H9 (cell line): ENCODE measurements around the gene ARHGEF39. TPM values are rescaled to one million over a fixed set of nuclear protein-coding genes. Genes with fewer than 3 reads are reported as not detected.

ENCODE experiments used
- DNase-seq: peaks from one replicate; pipeline ENCODE4 v3.0.0-alpha.2; 2017
- H2AFZ ChIP-seq: one replicate; pipeline ENCODE4 v1.6.1; 2013; ENCODE audit warnings: mild to moderate bottlenecking, low read length, control low read depth, moderate library complexity
- H2AK5ac ChIP-seq: 2 replicates; pipeline ENCODE4 v1.6.1; 2013; ENCODE audit warnings: low read length, control low read depth, mixed read lengths; ENCODE audit not compliant: insufficient read length
- H2BK120ac ChIP-seq: one replicate; pipeline ENCODE4 v1.6.1; 2013; ENCODE audit warnings: low read depth, mild to moderate bottlenecking, low read length, control low read depth, inconsistent platforms; ENCODE audit not compliant: poor library complexity, severe bottlenecking
- H2BK12ac ChIP-seq: 2 replicates; pipeline ENCODE4 v1.6.1; 2013; ENCODE audit warnings: low read length, control low read depth, mixed read lengths, low read depth; ENCODE audit not compliant: insufficient read length
- H2BK15ac ChIP-seq: 2 replicates; pipeline ENCODE4 v1.6.1; 2013; ENCODE audit warnings: low read depth, low read length, control low read depth
- H2BK20ac ChIP-seq: one replicate; pipeline ENCODE4 v1.6.1; 2013; ENCODE audit warnings: low read depth, mild to moderate bottlenecking, low read length, control low read depth, inconsistent platforms; ENCODE audit not compliant: poor library complexity, severe bottlenecking
- H2BK5ac ChIP-seq: 2 replicates; pipeline ENCODE4 v1.6.1; 2013; ENCODE audit warnings: low read length, control low read depth, mixed read lengths; ENCODE audit not compliant: insufficient read length
- H3K14ac ChIP-seq: 2 replicates; pipeline ENCODE4 v1.6.1; 2013; ENCODE audit warnings: low read length, control low read depth; ENCODE audit not compliant: insufficient read depth
- H3K18ac ChIP-seq: 2 replicates; pipeline ENCODE4 v1.6.1; 2013; ENCODE audit warnings: low read depth, mild to moderate bottlenecking, mixed read lengths, low read length, control low read depth; ENCODE audit not compliant: insufficient read length
- H3K23ac ChIP-seq: 2 replicates; pipeline ENCODE4 v1.6.1; 2013; ENCODE audit warnings: low read length, control low read depth, mixed read lengths, low read depth; ENCODE audit not compliant: insufficient read length
- H3K23me2 ChIP-seq: 2 replicates; pipeline ENCODE4 v1.6.1; 2013; ENCODE audit warnings: low read depth, mild to moderate bottlenecking, mixed read lengths, low read length, control low read depth; ENCODE audit not compliant: insufficient read length, poor library complexity, severe bottlenecking
- H3K27ac ChIP-seq: 2 replicates; pipeline ENCODE4 v1.5.1; 2013; ENCODE audit warnings: low read length, control low read depth, mixed read lengths, low read depth; ENCODE audit not compliant: insufficient read length
- H3K27me3 ChIP-seq: 2 replicates; pipeline ENCODE4 v1.6.1; 2013; ENCODE audit warnings: low read length, control low read depth, inconsistent platforms; ENCODE audit not compliant: insufficient read depth
- H3K4ac ChIP-seq: 2 replicates; pipeline ENCODE4 v1.6.1; 2013; ENCODE audit warnings: low read depth, mild to moderate bottlenecking, control low read depth, inconsistent platforms, low read length, moderate library complexity
- H3K4me1 ChIP-seq: 2 replicates; pipeline ENCODE4 v1.6.1; 2013; ENCODE audit warnings: low read length, control low read depth, inconsistent platforms; ENCODE audit not compliant: insufficient read depth
- H3K4me2 ChIP-seq: 2 replicates; pipeline ENCODE4 v1.6.1; 2013; ENCODE audit warnings: low read length, control low read depth, mixed read lengths; ENCODE audit not compliant: insufficient read length, insufficient read depth
- H3K56ac ChIP-seq: 2 replicates; pipeline ENCODE4 v1.6.1; 2013; ENCODE audit warnings: low read depth, mild to moderate bottlenecking, mixed read lengths, low read length, control low read depth; ENCODE audit not compliant: insufficient read length
- H3K79me1 ChIP-seq: 2 replicates; pipeline ENCODE4 v1.6.1; 2013; ENCODE audit warnings: low read depth, mild to moderate bottlenecking, moderate library complexity, low read length, control low read depth, inconsistent platforms; ENCODE audit not compliant: insufficient read depth, poor library complexity, severe bottlenecking
- H3K79me2 ChIP-seq: 2 replicates; pipeline ENCODE4 v1.6.1; 2013; ENCODE audit warnings: low read length, control low read depth, inconsistent platforms; ENCODE audit not compliant: insufficient read depth
- H3K9ac ChIP-seq: 2 replicates; pipeline ENCODE4 v1.6.1; 2013; ENCODE audit warnings: low read length, control low read depth, mixed read lengths; ENCODE audit not compliant: insufficient read length; ENCODE audit errors: extremely low read depth
- H3K9me3 ChIP-seq: one replicate; pipeline ENCODE4 v1.6.1; 2013; ENCODE audit warnings: low read depth, low read length, inconsistent platforms; ENCODE audit not compliant: control insufficient read depth
- H3T11ph ChIP-seq: one replicate; pipeline ENCODE4 v1.6.1; 2013; ENCODE audit warnings: mild to moderate bottlenecking, low read length, control low read depth, inconsistent platforms
- H4K20me1 ChIP-seq: one replicate; pipeline ENCODE4 v1.6.1; 2013; ENCODE audit not compliant: control insufficient read depth, insufficient read length, insufficient read depth
- H4K5ac ChIP-seq: 2 replicates; pipeline ENCODE4 v1.6.1; 2013; ENCODE audit warnings: low read depth, mild to moderate bottlenecking, mixed read lengths, low read length, control low read depth; ENCODE audit not compliant: insufficient read length
- H4K8ac ChIP-seq: replicated peaks from 2 replicates; pipeline ENCODE4 v1.6.1; 2013; ENCODE audit warnings: low read length, control low read depth, mixed read lengths, low read depth; ENCODE audit not compliant: insufficient read length
- H4K91ac ChIP-seq: 2 replicates; pipeline ENCODE4 v1.6.1; 2013; ENCODE audit warnings: low read depth, mild to moderate bottlenecking, moderate library complexity, mixed read lengths, low read length, control low read depth; ENCODE audit not compliant: insufficient read length
- H3K27ac Mint-ChIP-seq, 3 experiments: 2 replicates in 2 of 3; 3 replicates in 1 of 3; pipeline ENCODE4 v1.8.0; 2020 to 2021; ENCODE audit warnings: mixed read lengths in 3 of 3, mild to moderate bottlenecking in 1 of 3, moderate library complexity in 1 of 3
- H3K27me3 Mint-ChIP-seq: 2 replicates; pipeline ENCODE4 v1.8.0; 2021; ENCODE audit warnings: low read depth, mild to moderate bottlenecking, moderate library complexity, mixed read lengths
- H3K36me3 Mint-ChIP-seq, 3 experiments: 2 replicates in 2 of 3; 3 replicates in 1 of 3; pipeline ENCODE4 v1.8.0; 2020 to 2021; ENCODE audit warnings: low read depth in 3 of 3, mixed read lengths in 3 of 3; ENCODE audit not compliant: insufficient read depth in 1 of 3
- H3K4me1 Mint-ChIP-seq, 2 experiments: 2 replicates each; pipeline ENCODE4 v1.8.0; 2020; ENCODE audit warnings: mixed read lengths in 2 of 2
- H3K4me3 Mint-ChIP-seq, 2 experiments: 2 replicates in 1 of 2; 3 replicates in 1 of 2; pipeline ENCODE4 v1.8.0; 2020 to 2021; ENCODE audit warnings: mild to moderate bottlenecking in 2 of 2, mixed read lengths in 2 of 2, moderate library complexity in 1 of 2
- H3K9me3 Mint-ChIP-seq, 2 experiments: 2 replicates in 1 of 2; 3 replicates in 1 of 2; pipeline ENCODE4 v1.8.0; 2020; ENCODE audit warnings: mild to moderate bottlenecking in 2 of 2, mixed read lengths in 2 of 2, moderate library complexity in 1 of 2
- CTCF ChIP-seq: fragments of 200-600 bp; sonication (generic); conservative IDR thresholded peaks from 3 replicates; pipeline ENCODE4 v1.8.0; 2021; ENCODE audit warnings: antibody characterized with exemption, mild to moderate bottlenecking
- WGBS: extraction: QIAGEN DNeasy Blood & Tissue Kit; methylation state at CpG from one replicate; pipeline ENCODE4 v1.1.7; 2013; ENCODE audit warnings: missing lambda C conversion rate, low lambda C conversion rate, mixed read lengths; ENCODE audit not compliant: insufficient read length; ENCODE audit errors: extremely low coverage; 5-methylcytosine and 5-hydroxymethylcytosine counted together
- total RNA-seq: library from RNA; stranded (reverse); gene quantifications from 2 replicates; pipeline ENCODE4 v1.2.1, GENCODE V29; 2021

ARHGEF39 gene
- total RNA-seq, 1 experiment from 2014 or later = 24.4 TPM

- Histone ChIP-seq H4K91ac (no peak overlapping the region), H4K8ac (no peak overlapping the region), H3K4me1 (no peaks in the 10 kb centered on the region), H3K9ac (no peak overlapping the region), H3K18ac (no peak overlapping the region), H2BK120ac (no peak overlapping the region), H3K4me2 (no peak overlapping the region), H2BK15ac (no peak overlapping the region), H3K14ac (no peak overlapping the region), H2BK20ac (no peak overlapping the region), H3K27me3 (no peaks in the 10 kb centered on the region), H2BK5ac (no peak overlapping the region), H2AFZ (no peak overlapping the region), H2AK5ac (no peak overlapping the region), H2BK12ac (no peak overlapping the region), H3K23me2 (no peaks in the 10 kb centered on the region), H3T11ph (no peak overlapping the region), H3K79me1 (no peaks in the 10 kb centered on the region), H4K20me1 (no peaks in the 10 kb centered on the region), H3K27ac (no peak overlapping the region), H3K56ac (no peak overlapping the region), H3K4ac (no peak overlapping the region), H3K23ac (no peak overlapping the region), H3K9me3 (no peaks in the 10 kb centered on the region), H3K79me2 (no peaks in the 10 kb centered on the region), H4K5ac (no peak overlapping the region)
- Mint-ChIP-seq H3K27me3 (no peaks in the 10 kb centered on the region; the same call in 1 of the 2 replicates), H3K4me3 (no peak overlapping the region), H3K27ac (no peak overlapping the region; a peak in 1 of 7 replicates), H3K4me1 (no peaks in the 10 kb centered on the region), H3K9me3 (no peaks in the 10 kb centered on the region), H3K36me3 (no peaks in the 10 kb centered on the region)
- no peak for DNase-seq
- no peak for TF ChIP-seq CTCF
- no CpG with 5 or more reads among the region's 6 CpGs for WGBS
These were observed 36.5 kb downstream of the ARHGEF39 start for GRCh38 chr9:35628389-35628991.
